Lower lobe of right lung (tissue), 2 donors: Measurements from ENCODE around the gene CFAP298. TPM values are rescaled to one million over a fixed set of nuclear protein-coding genes. Genes with fewer than 3 reads are reported as not detected.
"Not testable (repeated sequence)": the region's sequence is repeated elsewhere in the genome, so short reads cannot be mapped to it uniquely, and the experiment has no call there.

Experiments used
- ATAC-seq, 2 donors: fragments of 200-7000 bp; cut with Tn5 transposase; one replicate each; pipeline ENCODE4 v1.9.1; 2020 to 2022; ENCODE audit warnings: mild to moderate bottlenecking in 2 of 2, moderate library complexity in 2 of 2
- DNase-seq: peaks from one replicate; pipeline ENCODE4 v3.0.0-alpha.2; 2020
- H3K27ac ChIP-seq: fragments of 200-600 bp; one replicate; pipeline ENCODE4 v1.8.0; 2022
- H3K27me3 ChIP-seq: fragments of 200-600 bp; one replicate; pipeline ENCODE4 v1.8.0; 2022; ENCODE audit warnings: low read depth
- H3K36me3 ChIP-seq: fragments of 200-600 bp; one replicate; pipeline ENCODE4 v1.8.0; 2022; ENCODE audit warnings: mild to moderate bottlenecking
- H3K4me1 ChIP-seq: fragments of 200-600 bp; one replicate; pipeline ENCODE4 v1.8.0; 2022
- H3K4me3 ChIP-seq: fragments of 200-600 bp; one replicate; pipeline ENCODE4 v1.8.0; 2022; ENCODE audit warnings: mild to moderate bottlenecking
- H3K9me3 ChIP-seq: fragments of 200-600 bp; one replicate; pipeline ENCODE4 v1.8.0; 2022
- intact Hi-C: fragments of 100-400 bp; cut with DNase I; formaldehyde crosslinking; loops from one replicate; pipeline ENCODE4 v1.11.0; 2022
- total RNA-seq: library from RNA; stranded (reverse); fragmentation: NEBNext Ultra II Directional; extraction: Animal tissue kit (Norgen Biotek cat#: 25700); gene quantifications from one replicate; pipeline ENCODE4 v1.2.1, GENCODE V29; 2021
- TF ChIP-seq, protein P1 (sequence below): fragments of 200-600 bp; IDR thresholded peaks from one replicate; pipeline ENCODE4 v1.8.0; 2022; ENCODE audit warnings: antibody characterized with exemption, mild to moderate bottlenecking
- donor health status: DM: no; HTN: yes; CAD: no; lungs with severe emphysema.

The CFAP298 gene
- total RNA-seq, 1 donor from 2014 or later, result 35.7 TPM

DNA sequence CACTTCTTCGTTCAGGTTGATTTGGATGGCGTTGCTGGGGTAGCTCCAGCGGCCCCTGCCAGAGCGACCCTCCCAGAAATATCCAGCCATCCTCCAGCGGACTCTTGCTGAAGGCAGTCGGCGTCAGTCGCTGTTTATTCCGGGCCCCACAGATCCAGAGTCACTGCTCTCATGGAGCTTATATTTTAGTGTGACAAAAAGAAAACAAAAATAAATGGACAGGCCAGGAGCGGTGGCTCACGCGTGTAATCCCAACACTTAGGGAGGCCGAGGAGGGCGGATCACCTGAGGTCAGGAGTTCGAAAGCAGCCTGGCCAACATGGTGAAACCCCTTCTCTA lies 791 bp upstream of the CFAP298 start:
- Histone ChIP-seq H3K4me3 (peak overlapping the region; percentile 98), H3K27ac (peak overlapping the region; percentile 95), H3K9me3 (no peaks in the 10 kb centered on the region), H3K4me1 (peaks cover 27% of the 10 kb centered on the region), H3K36me3 (peaks cover 18% of the 10 kb centered on the region), H3K27me3 (no peaks in the 10 kb centered on the region)
- intact Hi-C loops, result no loop called here
- DNase-seq (no peak), ATAC-seq (peak; percentile 36 to 46)
- TF ChIP-seq, protein P1, sequence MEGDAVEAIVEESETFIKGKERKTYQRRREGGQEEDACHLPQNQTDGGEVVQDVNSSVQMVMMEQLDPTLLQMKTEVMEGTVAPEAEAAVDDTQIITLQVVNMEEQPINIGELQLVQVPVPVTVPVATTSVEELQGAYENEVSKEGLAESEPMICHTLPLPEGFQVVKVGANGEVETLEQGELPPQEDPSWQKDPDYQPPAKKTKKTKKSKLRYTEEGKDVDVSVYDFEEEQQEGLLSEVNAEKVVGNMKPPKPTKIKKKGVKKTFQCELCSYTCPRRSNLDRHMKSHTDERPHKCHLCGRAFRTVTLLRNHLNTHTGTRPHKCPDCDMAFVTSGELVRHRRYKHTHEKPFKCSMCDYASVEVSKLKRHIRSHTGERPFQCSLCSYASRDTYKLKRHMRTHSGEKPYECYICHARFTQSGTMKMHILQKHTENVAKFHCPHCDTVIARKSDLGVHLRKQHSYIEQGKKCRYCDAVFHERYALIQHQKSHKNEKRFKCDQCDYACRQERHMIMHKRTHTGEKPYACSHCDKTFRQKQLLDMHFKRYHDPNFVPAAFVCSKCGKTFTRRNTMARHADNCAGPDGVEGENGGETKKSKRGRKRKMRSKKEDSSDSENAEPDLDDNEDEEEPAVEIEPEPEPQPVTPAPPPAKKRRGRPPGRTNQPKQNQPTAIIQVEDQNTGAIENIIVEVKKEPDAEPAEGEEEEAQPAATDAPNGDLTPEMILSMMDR, result no peak

GRCh38 chr21:32611471-32611997 lies 643 bp downstream of the CFAP298 start:
- intact Hi-C loops, result no loop called here
- DNase-seq, result peak; percentile 58

DNA sequence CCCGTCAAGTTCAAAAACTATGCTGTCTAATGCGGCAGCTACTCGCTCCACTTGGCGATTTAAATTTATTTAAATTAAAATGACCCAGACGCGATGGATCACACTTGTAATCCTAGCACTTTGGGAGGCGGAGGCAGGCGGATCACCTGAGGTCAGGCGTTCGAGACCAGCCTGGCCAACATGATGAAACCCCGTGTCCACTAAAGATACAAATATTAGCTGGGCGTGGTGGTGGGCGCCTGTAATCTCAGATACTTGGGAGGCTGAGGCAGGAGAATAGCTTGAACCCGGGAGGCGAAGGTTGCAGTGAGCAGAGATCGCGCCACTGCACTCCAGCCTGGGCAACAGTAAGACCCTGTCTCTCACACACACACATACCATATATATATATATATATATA lies 1.2 kb downstream of the CFAP298 start:
- not testable (repeated sequence) for DNase-seq
- H3K4me3 ChIP-seq, result peak overlapping the region; percentile 98

More at GRCh38 chr21:32611471-32611997, 643 bp downstream of the CFAP298 start:
- Histone ChIP-seq H3K27me3 (no peaks in the 10 kb centered on the region), H3K4me3 (peak overlapping the region; percentile 98), H3K36me3 (peaks cover 33% of the 10 kb centered on the region), H3K9me3 (no peaks in the 10 kb centered on the region), H3K27ac (peak overlapping the region; percentile 95), H3K4me1 (peaks cover 27% of the 10 kb centered on the region)
- TF ChIP-seq, protein P1, result no peak
- ATAC-seq, result peak; percentile 59 to 63

DNA sequence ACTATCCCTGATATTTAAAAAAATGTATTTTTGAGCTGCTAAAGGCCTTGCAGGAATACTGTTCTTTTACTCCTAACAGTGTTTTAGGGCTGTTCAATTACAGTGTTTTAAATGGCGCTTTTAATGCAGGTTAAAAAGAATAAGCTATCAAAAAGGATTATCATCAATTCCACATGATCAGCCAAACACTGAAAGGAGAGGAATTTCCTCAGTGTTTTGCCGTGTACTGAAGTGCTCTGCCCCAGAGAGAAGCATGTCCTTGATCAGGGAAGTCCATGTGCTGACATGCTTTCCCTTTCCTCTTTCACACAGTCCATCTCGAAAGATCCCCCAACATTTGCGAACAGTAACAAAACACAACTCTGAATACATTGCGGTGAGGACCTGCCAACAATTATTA lies 3.3 kb downstream of the CFAP298 start:
- Histone ChIP-seq H3K4me3 (no peak overlapping the region), H3K4me1 (peaks cover 27% of the 10 kb centered on the region), H3K27me3 (no peaks in the 10 kb centered on the region), H3K36me3 (peaks cover 60% of the 10 kb centered on the region), H3K27ac (no peak overlapping the region), H3K9me3 (no peaks in the 10 kb centered on the region)
- ATAC-seq (no peak), DNase-seq (no peak)
- TF ChIP-seq, protein P1, result no peak
- intact Hi-C loops, result no loop called here

More for the DNA sequence above, 1.2 kb downstream of the CFAP298 start:
- H3K4me1 ChIP-seq, result peaks cover 27% of the 10 kb centered on the region
- H3K27me3 ChIP-seq, ATAC-seq, H3K9me3 ChIP-seq, H3K27ac ChIP-seq, intact Hi-C loops: not testable (repeated sequence)
- H3K36me3 ChIP-seq, result peaks cover 39% of the 10 kb centered on the region

- H3K36me3 ChIP-seq, result peaks cover 85% of the 10 kb centered on the region
- no peak overlapping the region for H3K27ac ChIP-seq
- DNase-seq (no peak), ATAC-seq (no peak)
- TF ChIP-seq, protein P1, result no peak
- peaks cover 11% of the 10 kb centered on the region for H3K4me1 ChIP-seq
- H3K9me3 ChIP-seq, result no peaks in the 10 kb centered on the region
- intact Hi-C loops, result no loop called here
- no peaks in the 10 kb centered on the region for H3K27me3 ChIP-seq
- no peak overlapping the region for H3K4me3 ChIP-seq
These were observed 6.7 kb downstream of the CFAP298 start for GRCh38 chr21:32605469-32605868.

GRCh38 chr21:32604464-32604863 lies 7.7 kb downstream of the CFAP298 start:
- intact Hi-C loops, result no loop called here
- ATAC-seq, result no peak
- TF ChIP-seq, protein P1, result no peak
- Histone ChIP-seq H3K4me1 (peaks cover 2% of the 10 kb centered on the region), H3K9me3 (no peaks in the 10 kb centered on the region), H3K27me3 (no peaks in the 10 kb centered on the region), H3K27ac (no peak overlapping the region), H3K36me3 (peaks cover 89% of the 10 kb centered on the region), H3K4me3 (no peak overlapping the region)
- DNase-seq, result no peak
